HG03097 (cell line): ENCODE data around the gene CAMK1D.
"Not testable (repeated sequence)": the region's sequence is repeated elsewhere in the genome, so short reads cannot be mapped to it uniquely, and the experiment has no call there.

Experiments used
- ATAC-seq: cut with Tn5 transposase; IDR thresholded peaks from one replicate; pipeline ENCODE4 v1.9.1; 2021; ENCODE audit not compliant: unreplicated experiment, low FRiP score

The CAMK1D gene

GRCh38 chr10:12729885-12730284 is 380.5 kb downstream of the CAMK1D start:
- no peak for ATAC-seq

GRCh38 chr10:12730809-12731519 is 381.6 kb downstream of the CAMK1D start:
- no peak for ATAC-seq

- no peak for ATAC-seq
These were observed 383.9 kb downstream of the CAMK1D start for GRCh38 chr10:12733271-12733670.

- no peak for ATAC-seq
These were observed 386.6 kb downstream of the CAMK1D start for GRCh38 chr10:12735843-12736462.

- no peak for ATAC-seq
These were observed 391.5 kb downstream of the CAMK1D start for GRCh38 chr10:12740813-12741212.

GRCh38 chr10:12741360-12741804 is 392.0 kb downstream of the CAMK1D start:
- no peak for ATAC-seq

GRCh38 chr10:12742771-12743170 is 393.4 kb downstream of the CAMK1D start:
- ATAC-seq, result no peak

- ATAC-seq, result not testable (repeated sequence)
These were observed 394.1 kb downstream of the CAMK1D start for GRCh38 chr10:12743466-12743865.

- no peak for ATAC-seq
These were observed 394.6 kb downstream of the CAMK1D start for GRCh38 chr10:12743941-12744340.

- ATAC-seq, result no peak
These were observed 398.8 kb downstream of the CAMK1D start for GRCh38 chr10:12748186-12748585.

GRCh38 chr10:12749760-12750478 is 400.6 kb downstream of the CAMK1D start:
- ATAC-seq, result no peak

- ATAC-seq, result no peak
These were observed 401.3 kb downstream of the CAMK1D start for GRCh38 chr10:12750526-12751201.

- ATAC-seq, result no peak
These were observed 405.7 kb downstream of the CAMK1D start for GRCh38 chr10:12755075-12755474.

GRCh38 chr10:12757351-12757750 is 408.0 kb downstream of the CAMK1D start:
- no peak for ATAC-seq

- no peak for ATAC-seq
These were observed 408.9 kb downstream of the CAMK1D start for GRCh38 chr10:12758271-12758670.

GRCh38 chr10:12766223-12766622 is 416.9 kb downstream of the CAMK1D start:
- ATAC-seq, result no peak

GRCh38 chr10:12768156-12769100 is 419.1 kb downstream of the CAMK1D start:
- no peak for ATAC-seq

- ATAC-seq, result no peak
These were observed 420.1 kb downstream of the CAMK1D start for GRCh38 chr10:12769323-12770044.
